HTERT RPE-1 (cell line): ENCODE results near the gene BRINP1.

Experiments
- in situ Hi-C: fragments of 300-500 bp; cut with MboI; formaldehyde crosslinking; loops from 4 replicates; pipeline ENCODE4 v1.14.3; 2020; ENCODE audit warnings: low sequenced_read_pairs

The BRINP1 gene

DNA sequence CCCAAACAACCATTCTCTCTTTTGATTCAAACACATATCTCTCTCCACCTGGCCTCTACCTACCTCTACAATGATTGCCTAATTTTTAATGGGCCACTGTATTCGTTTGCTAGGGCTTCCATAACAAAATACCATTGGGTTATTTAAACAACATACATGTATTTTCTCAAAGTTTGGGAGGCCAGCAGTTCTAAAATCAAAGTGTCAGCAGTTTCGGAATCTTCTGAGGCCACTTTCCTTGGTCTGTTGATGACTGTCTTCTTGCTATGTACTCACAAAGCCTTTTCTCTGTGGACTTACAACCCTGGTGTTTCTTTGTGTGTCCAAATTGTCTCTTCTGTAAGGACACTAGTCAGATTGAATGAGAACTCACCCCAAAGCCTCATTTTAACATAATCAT lies 214.7 kb downstream of the BRINP1 start:
- in situ Hi-C loops: no loop called here

- in situ Hi-C loops: no loop called here
Observed at GRCh38 chr9:119153402-119153801, 215.8 kb downstream of the BRINP1 start.

- in situ Hi-C loops: no loop called here
Observed at GRCh38 chr9:119148855-119149254, 220.4 kb downstream of the BRINP1 start.

GRCh38 chr9:119137479-119137878 lies 231.8 kb downstream of the BRINP1 start:
- in situ Hi-C loops: no loop called here

- in situ Hi-C loops: no loop called here
Observed at GRCh38 chr9:119126040-119126439, 243.2 kb downstream of the BRINP1 start.

- in situ Hi-C loops: no loop called here
Observed at GRCh38 chr9:119121899-119122298, 247.3 kb downstream of the BRINP1 start.

GRCh38 chr9:119117409-119117808 lies 251.8 kb downstream of the BRINP1 start:
- in situ Hi-C loops: no loop called here
